Vagina (tissue), 2 donors: ENCODE results near the gene TENM4.

Experiments used
- POLR2A ChIP-seq, 2 donors: fragments of 450-650 bp; IDR thresholded peaks; one replicate each; pipeline ENCODE4 v1.6.1; 2017; ENCODE audit warnings: antibody characterized with exemption in 2 of 2, mild to moderate bottlenecking in 2 of 2, moderate library complexity in 2 of 2
- POLR2AphosphoS5 ChIP-seq, 2 donors: sonication (generic); formaldehyde crosslinking; IDR thresholded peaks; one replicate each; pipeline ENCODE4 v1.9.0; 2017; ENCODE audit warnings: antibody characterized with exemption in 2 of 2, mild to moderate bottlenecking in 2 of 2, low read depth in 1 of 2; ENCODE audit not compliant: insufficient read depth in 1 of 2
- TF ChIP-seq, protein P1 (sequence below), 3 experiments: fragments of 450-650 bp in 2 of 3; fragments of 200-600 bp in 1 of 3; sonication (generic) in 1 of 3; IDR thresholded peaks; one replicate each; pipeline ENCODE4 v1.5.1; 2017 to 2019; ENCODE audit warnings: antibody characterized with exemption in 3 of 3, mild to moderate bottlenecking in 2 of 3, moderate library complexity in 2 of 3

DNA sequence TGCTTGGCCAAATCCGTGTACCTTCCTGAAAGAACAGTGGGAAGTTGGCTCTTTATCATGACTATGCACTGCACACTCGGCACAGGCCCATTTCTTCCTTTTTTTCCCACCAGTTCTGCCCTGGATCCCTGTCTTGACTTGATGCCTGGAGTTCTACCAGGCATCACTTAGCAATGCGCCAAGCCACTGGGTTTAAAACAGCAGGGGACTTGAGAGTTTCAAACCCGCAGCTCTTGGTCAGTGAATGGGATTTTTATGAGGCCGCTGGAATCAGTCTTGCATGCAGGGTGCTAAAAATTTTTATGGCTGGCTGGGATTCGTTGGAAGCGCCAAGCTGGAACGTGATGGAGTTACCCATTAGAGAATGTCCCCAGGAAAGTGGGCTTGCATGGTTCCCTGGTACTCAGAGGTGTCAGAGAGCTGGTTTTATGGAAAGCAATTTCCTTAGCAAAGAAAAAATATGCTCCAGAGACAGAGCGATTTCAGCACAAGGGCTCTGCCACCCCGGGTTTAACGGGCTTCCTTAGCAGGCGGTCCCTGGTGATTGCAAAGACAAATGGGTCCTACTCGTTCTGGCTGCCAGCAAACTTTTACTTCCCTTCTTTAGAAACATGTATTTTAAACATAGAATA, 432.9 kb downstream of the TENM4 start:
- TF ChIP-seq, protein P1, sequence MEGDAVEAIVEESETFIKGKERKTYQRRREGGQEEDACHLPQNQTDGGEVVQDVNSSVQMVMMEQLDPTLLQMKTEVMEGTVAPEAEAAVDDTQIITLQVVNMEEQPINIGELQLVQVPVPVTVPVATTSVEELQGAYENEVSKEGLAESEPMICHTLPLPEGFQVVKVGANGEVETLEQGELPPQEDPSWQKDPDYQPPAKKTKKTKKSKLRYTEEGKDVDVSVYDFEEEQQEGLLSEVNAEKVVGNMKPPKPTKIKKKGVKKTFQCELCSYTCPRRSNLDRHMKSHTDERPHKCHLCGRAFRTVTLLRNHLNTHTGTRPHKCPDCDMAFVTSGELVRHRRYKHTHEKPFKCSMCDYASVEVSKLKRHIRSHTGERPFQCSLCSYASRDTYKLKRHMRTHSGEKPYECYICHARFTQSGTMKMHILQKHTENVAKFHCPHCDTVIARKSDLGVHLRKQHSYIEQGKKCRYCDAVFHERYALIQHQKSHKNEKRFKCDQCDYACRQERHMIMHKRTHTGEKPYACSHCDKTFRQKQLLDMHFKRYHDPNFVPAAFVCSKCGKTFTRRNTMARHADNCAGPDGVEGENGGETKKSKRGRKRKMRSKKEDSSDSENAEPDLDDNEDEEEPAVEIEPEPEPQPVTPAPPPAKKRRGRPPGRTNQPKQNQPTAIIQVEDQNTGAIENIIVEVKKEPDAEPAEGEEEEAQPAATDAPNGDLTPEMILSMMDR (IDR thresholded peaks at IDR 0.05): no peak
- TF ChIP-seq POLR2A (IDR thresholded peaks at IDR 0.05) (no peak), POLR2AphosphoS5 (IDR thresholded peaks at IDR 0.05; ENCODE audit: insufficient read depth in 1 of 2, low read depth in 1 of 2) (no peak)
